ENCODE results near the gene NCR2. TPM values are rescaled to one million over a fixed set of nuclear protein-coding genes. Genes with fewer than 3 reads are reported as not detected.

The NCR2 gene
- total RNA-seq, 1 experiment from 2014 or later, result not detected

- RAD21 ChIA-PET (ENCODE audit: low non-redundant PET in 1 of 2, low total read pairs in 2 of 2, uncharacterized antibody in 2 of 2, unreplicated experiment in 2 of 2), result interaction anchor here in 1 of 2 experiments (0.7 to 0.8 kb wide), 2 partner anchors 127 to 291 kb away, joined by 3 read pairs; no protein-coding TSS in a partner anchor
- Histone ChIP-seq H2AFZ (ENCODE audit: low read depth, low read length, poor library complexity, severe bottlenecking) (peak overlapping the region; percentile 79), H3K79me2 (ENCODE audit: insufficient read depth, low read length) (no peaks in the 10 kb centered on the region), H3K27ac (ENCODE audit: low read depth, low read length) (no peak overlapping the region), H3K27me3 (ENCODE audit: insufficient read depth, low read length) (peaks cover 33% of the 10 kb centered on the region), H3K9me3 (ENCODE audit: control insufficient read depth in 1 of 2, insufficient read depth in 1 of 2, low read depth in 1 of 2, low read length in 2 of 2) (no peaks in the 10 kb centered on the region), H3K4me1 (ENCODE audit: control insufficient read depth in 1 of 2, insufficient read depth in 2 of 2, low read length in 2 of 2) (peaks cover 3 to 8% of the 10 kb centered on the region in 2 experiments), H3K4me3 (replicated peaks in 1 of 2; ENCODE audit: low read depth in 1 of 2, low read length in 2 of 2) (peak overlapping the region; percentile 26 to 31), H4K20me1 (ENCODE audit: insufficient read depth) (no peaks in the 10 kb centered on the region), H3K4me2 (ENCODE audit: low read length) (peak overlapping the region; percentile 63), H3K36me3 (ENCODE audit: control insufficient read depth in 1 of 2, insufficient read depth in 2 of 2, low read length in 2 of 2) (no peaks in the 10 kb centered on the region), H3K9me2 (ENCODE audit: insufficient read depth) (no peaks in the 10 kb centered on the region), H3K9ac (ENCODE audit: low read length) (no peak overlapping the region)
- ATAC-seq (peak; percentile 99), DNase-seq (ENCODE audit: low read depth, low spot score) (peak; percentile 71)
- CTCF ChIA-PET, result interaction anchor here (0.7 to 2.0 kb wide), 7 partner anchors 9 to 246 kb away, joined by 3 to 15 read pairs (median 4); partner anchors contain the start of genes NFYA and OARD1
- intact Hi-C loops (cut with micrococcal nuclease), result loop anchor here (1.0 to 5.0 kb wide), 4 partner anchors 13 to 422 kb away; no protein-coding TSS in a partner anchor
- TF ChIP-seq EGR1 (IDR thresholded peaks at IDR 0.05; ENCODE audit: low read depth), result no peak
- no peak for TF ChIP-seq ZFX (IDR thresholded peaks at IDR 0.05)
- TF ChIP-seq, protein P1, sequence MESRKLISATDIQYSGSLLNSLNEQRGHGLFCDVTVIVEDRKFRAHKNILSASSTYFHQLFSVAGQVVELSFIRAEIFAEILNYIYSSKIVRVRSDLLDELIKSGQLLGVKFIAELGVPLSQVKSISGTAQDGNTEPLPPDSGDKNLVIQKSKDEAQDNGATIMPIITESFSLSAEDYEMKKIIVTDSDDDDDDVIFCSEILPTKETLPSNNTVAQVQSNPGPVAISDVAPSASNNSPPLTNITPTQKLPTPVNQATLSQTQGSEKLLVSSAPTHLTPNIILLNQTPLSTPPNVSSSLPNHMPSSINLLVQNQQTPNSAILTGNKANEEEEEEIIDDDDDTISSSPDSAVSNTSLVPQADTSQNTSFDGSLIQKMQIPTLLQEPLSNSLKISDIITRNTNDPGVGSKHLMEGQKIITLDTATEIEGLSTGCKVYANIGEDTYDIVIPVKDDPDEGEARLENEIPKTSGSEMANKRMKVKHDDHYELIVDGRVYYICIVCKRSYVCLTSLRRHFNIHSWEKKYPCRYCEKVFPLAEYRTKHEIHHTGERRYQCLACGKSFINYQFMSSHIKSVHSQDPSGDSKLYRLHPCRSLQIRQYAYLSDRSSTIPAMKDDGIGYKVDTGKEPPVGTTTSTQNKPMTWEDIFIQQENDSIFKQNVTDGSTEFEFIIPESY (IDR thresholded peaks at IDR 0.05; ENCODE audit: extremely low read depth, insufficient replicate concordance, low read length), result no peak
- TF ChIP-seq JUND (IDR thresholded peaks at IDR 0.05), result no peak
- peak; percentile 46 for TF ChIP-seq YY1 (IDR thresholded peaks at IDR 0.05; ENCODE audit: extremely low read depth, insufficient replicate concordance, low read depth, low read length)
- no peak for TF ChIP-seq ZNF274 (IDR thresholded peaks at IDR 0.05; ENCODE audit: low read depth, low read length)
- TF ChIP-seq SRF (IDR thresholded peaks at IDR 0.05; ENCODE audit: low read depth), result no peak
- TF ChIP-seq RAD21 (IDR thresholded peaks at IDR 0.05; ENCODE audit: low read depth), result peak; percentile 94
- peak; percentile 35; the same call in 1 of the 2 replicates for TF ChIP-seq POLR2AphosphoS5 (IDR thresholded peaks at IDR 0.05; ENCODE audit: low read depth, low read length)
- peak; percentile 88 to 99 (median 99) for TF ChIP-seq CTCF (IDR thresholded peaks at IDR 0.05 in 2 of 3, conservative IDR thresholded peaks at IDR 0.05 in 1 of 3; ENCODE audit: borderline replicate concordance in 1 of 3, insufficient read depth in 1 of 3, low read depth in 2 of 3, low read length in 2 of 3)
- TF ChIP-seq TCF7L2 (IDR thresholded peaks at IDR 0.05; ENCODE audit: borderline replicate concordance, extremely low read depth, insufficient read depth, insufficient read length), result no peak
- TF ChIP-seq FOSL1 (IDR thresholded peaks at IDR 0.05; ENCODE audit: low read depth), result no peak
- no peak for TF ChIP-seq CBX3 (IDR thresholded peaks at IDR 0.05; ENCODE audit: low read depth)
- peak; percentile 59; the same call in 1 of the 2 replicates for TF ChIP-seq MAX (IDR thresholded peaks at IDR 0.05)
- no peak for TF ChIP-seq REST (IDR thresholded peaks at IDR 0.05; ENCODE audit: low read depth)
- BruUV-seq (replicated peaks), result no TSS peak
- POLR2A ChIA-PET, result no interaction called here
These were observed 16.5 kb upstream of the NCR2 start for GRCh38 chr6:41318654-41319565.
